Mammary microvascular endothelial cell (primary cell): Measurements from ENCODE around the gene CYP1B1. TPM values are rescaled to one million over a fixed set of nuclear protein-coding genes. Genes with fewer than 3 reads are reported as not detected.

Source experiments
- total RNA-seq: library from RNA; depleted of rRNA; stranded (reverse); fragments of >200 nt; gene quantifications from 2 replicates; pipeline ENCODE4 v1.2.3, GENCODE V29; 2015

Gene CYP1B1
- total RNA-seq: 0.20 TPM in 1 of 2 replicates, not detected in the other

DNA sequence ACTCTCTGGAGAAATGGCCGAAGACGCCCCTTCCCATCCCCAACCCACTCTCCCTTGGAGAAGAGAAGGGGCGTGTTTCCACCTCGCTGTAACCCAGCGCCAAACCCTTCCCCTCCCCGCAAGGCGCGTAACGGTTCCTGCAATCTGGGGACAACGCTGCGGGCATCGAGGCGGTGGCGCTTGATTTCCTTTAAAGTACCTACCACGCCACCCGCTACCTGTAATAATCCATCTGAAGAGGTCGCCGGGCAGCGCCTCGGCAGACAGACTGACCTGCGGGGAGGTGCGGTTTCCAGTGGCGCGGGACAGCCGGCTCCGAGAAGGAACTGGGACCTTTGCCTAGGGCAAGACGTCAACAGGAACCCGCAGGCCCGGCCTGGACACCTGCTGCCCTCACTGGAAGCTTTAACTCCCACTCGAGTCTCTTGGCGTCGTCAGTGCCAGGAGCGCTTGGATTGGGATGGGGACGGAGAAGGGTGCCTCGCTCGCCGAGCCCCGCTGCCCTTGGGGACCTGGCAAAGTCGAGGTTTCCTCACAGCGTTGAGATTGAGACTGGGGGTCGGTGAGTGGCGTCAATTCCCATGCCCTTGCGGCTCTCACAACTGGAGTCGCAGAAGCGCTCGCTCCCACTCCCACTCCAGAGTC is at the start of gene CYP1B1:
CYP1B1 (minus strand) TSS at position 645 of the 645 bp plus-strand sequence. CDS start 763 bp downstream, outside the sequence.

Other genes with a start within 250 kb of the CYP1B1 start
- 1.00 and 1.1 TPM in 2 replicates for gene RMDN2, start 150.9 kb downstream of the CYP1B1 start, total RNA-seq